Measurements from ENCODE around the gene PRG2. TPM values are rescaled to one million over a fixed set of nuclear protein-coding genes. Genes with fewer than 3 reads are reported as not detected.

PRG2 gene
- total and polyA plus RNA-seq, 2 experiments from 2014 or later = not detected

GRCh38 chr11:57416436-57416835 lies 26.0 kb upstream of the PRG2 start:
- DNase-seq (ENCODE audit: low spot score) = no peak
- Histone ChIP-seq H4K20me1 (ENCODE audit: insufficient read depth, poor library complexity, severe bottlenecking) (no peaks in the 10 kb centered on the region), H3K9me2 (replicated peaks; ENCODE audit: insufficient read depth) (no peaks in the 10 kb centered on the region), H3K9me3 (ENCODE audit: low read depth) (no peaks in the 10 kb centered on the region), H3K4me3 (no peak overlapping the region), H3K36me3 (replicated peaks; ENCODE audit: insufficient read depth, low read depth) (no peaks in the 10 kb centered on the region), H3K79me2 (no peaks in the 10 kb centered on the region), H3K4me2 (no peak overlapping the region), H2AFZ (no peak overlapping the region), H3K27ac (no peak overlapping the region), H3K27me3 (no peaks in the 10 kb centered on the region), H3K4me1 (ENCODE audit: insufficient read depth) (no peaks in the 10 kb centered on the region)
- WGBS (ENCODE audit: low lambda C conversion rate, missing lambda C conversion rate) = 99% methylated on average over 3 of the region's 3 CpGs
- TF ChIP-seq EZH2 (IDR thresholded peaks at IDR 0.05; ENCODE audit: borderline replicate concordance) = no peak
- TF ChIP-seq EZH2phosphoT487 (IDR thresholded peaks at IDR 0.05; ENCODE audit: low read depth, severe bottlenecking, unreplicated experiment) = no peak
- TF ChIP-seq CTCF (IDR thresholded peaks at IDR 0.05; ENCODE audit: poor library complexity) = no peak

- 96% methylated on average over 11 of the region's 11 CpGs for WGBS (ENCODE audit: low lambda C conversion rate, missing lambda C conversion rate)
- H3K9me3 ChIP-seq (ENCODE audit: low read depth) = no peaks in the 10 kb centered on the region
Observed at GRCh38 chr11:57414612-57415212, 24.3 kb upstream of the PRG2 start.

DNA sequence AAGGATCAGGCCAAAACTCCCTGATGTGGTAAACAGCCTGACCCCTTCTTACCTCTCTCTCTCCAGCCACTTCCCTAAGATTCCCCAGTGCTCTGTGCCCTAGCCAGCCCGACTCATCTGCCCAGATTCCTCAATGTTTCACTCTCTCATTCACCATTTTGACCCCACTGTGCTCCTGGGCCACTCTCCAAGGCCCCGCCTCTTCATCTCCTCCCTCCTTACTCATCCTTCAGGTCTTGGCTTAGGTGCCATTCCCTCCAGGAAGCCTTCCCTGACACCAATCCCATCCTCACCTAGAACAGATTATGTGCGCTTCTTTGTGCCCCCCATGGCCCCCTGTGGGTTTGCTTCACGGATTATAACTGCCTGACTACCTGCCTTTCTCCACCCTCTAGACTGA lies 23.2 kb upstream of the PRG2 start:
- no peaks in the 10 kb centered on the region for H4K20me1 ChIP-seq (ENCODE audit: insufficient read depth, poor library complexity, severe bottlenecking)
- H3K27me3 ChIP-seq = no peaks in the 10 kb centered on the region
- no peaks in the 10 kb centered on the region for H3K4me1 ChIP-seq (ENCODE audit: insufficient read depth)
- H3K9me2 ChIP-seq (replicated peaks; ENCODE audit: insufficient read depth) = no peaks in the 10 kb centered on the region
- no peak overlapping the region for H2AFZ ChIP-seq
- no peak for DNase-seq (ENCODE audit: low spot score)
- no peak overlapping the region for H3K27ac ChIP-seq
- WGBS (ENCODE audit: low lambda C conversion rate, missing lambda C conversion rate) = 90% methylated on average over 4 of the region's 4 CpGs
- no peak overlapping the region for H3K4me2 ChIP-seq
- no peaks in the 10 kb centered on the region for H3K79me2 ChIP-seq
- H3K9me3 ChIP-seq (ENCODE audit: low read depth) = no peaks in the 10 kb centered on the region
- TF ChIP-seq EZH2phosphoT487 (IDR thresholded peaks at IDR 0.05; ENCODE audit: low read depth, severe bottlenecking, unreplicated experiment) (no peak), CTCF (IDR thresholded peaks at IDR 0.05; ENCODE audit: poor library complexity) (no peak), EZH2 (IDR thresholded peaks at IDR 0.05; ENCODE audit: borderline replicate concordance) (no peak)
- H3K36me3 ChIP-seq (replicated peaks; ENCODE audit: insufficient read depth, low read depth) = no peaks in the 10 kb centered on the region
- H3K4me3 ChIP-seq = no peak overlapping the region

More at GRCh38 chr11:57414612-57415212, 24.3 kb upstream of the PRG2 start:
- Histone ChIP-seq H2AFZ (no peak overlapping the region), H3K9me2 (replicated peaks; ENCODE audit: insufficient read depth) (no peaks in the 10 kb centered on the region), H4K20me1 (ENCODE audit: insufficient read depth, poor library complexity, severe bottlenecking) (no peaks in the 10 kb centered on the region), H3K4me1 (ENCODE audit: insufficient read depth) (no peaks in the 10 kb centered on the region), H3K79me2 (no peaks in the 10 kb centered on the region), H3K27me3 (no peaks in the 10 kb centered on the region), H3K27ac (no peak overlapping the region), H3K4me3 (no peak overlapping the region), H3K4me2 (no peak overlapping the region), H3K36me3 (replicated peaks; ENCODE audit: insufficient read depth, low read depth) (no peaks in the 10 kb centered on the region)
- no peak for DNase-seq (ENCODE audit: low spot score)
- no peak for TF ChIP-seq EZH2phosphoT487 (IDR thresholded peaks at IDR 0.05; ENCODE audit: low read depth, severe bottlenecking, unreplicated experiment)
- TF ChIP-seq CTCF (IDR thresholded peaks at IDR 0.05; ENCODE audit: poor library complexity) = no peak
- no peak for TF ChIP-seq EZH2 (IDR thresholded peaks at IDR 0.05; ENCODE audit: borderline replicate concordance)
